22Rv1 (cell line): ENCODE results near the gene SPAG17.

Experiments
- CTCF ChIP-seq: fragments of 450-650 bp; IDR thresholded peaks from 2 replicates; pipeline ENCODE4 v1.5.1; 2017; ENCODE audit warnings: mild to moderate bottlenecking
- ZFX ChIP-seq: fragments of 450-650 bp; IDR thresholded peaks from 2 replicates; pipeline ENCODE4 v1.6.1; 2017; ENCODE audit warnings: antibody characterized with exemption, borderline replicate concordance

- TF ChIP-seq CTCF (no peak), ZFX (no peak)
These were observed 66.6 kb downstream of the SPAG17 start for GRCh38 chr1:118118469-118118868.
